H1 (cell line): Measurements from ENCODE around the gene MINDY3. TPM values are rescaled to one million over a fixed set of nuclear protein-coding genes. Genes with fewer than 3 reads are reported as not detected.

Experiments used
- CTCF ChIA-PET: fragments of 300-600 bp; sonication (Branson Sonifier 250); formaldehyde crosslinking; loops from one replicate; lab custom pipeline; 2021; ENCODE audit not compliant: partially characterized antibody; lab: Charles Lee
- POLR2A ChIA-PET: fragments of 300-600 bp; sonication (Branson Sonifier 250); formaldehyde crosslinking; loops from one replicate; lab custom pipeline; 2021; ENCODE audit warnings: inconsistent platforms; ENCODE audit not compliant: partially characterized antibody; lab: Charles Lee
- DNase-seq, 2 experiments: peaks; one replicate each; pipeline versions ENCODE4 v3.0.0 to v3.0.0-alpha.2; 2010 to 2022; ENCODE audit warnings: low spot score in 2 of 2, low read depth in 1 of 2, mixed read lengths in 1 of 2
- FAIRE-seq: peaks from 2 replicates; lab custom pipeline; 2011; peaks lifted over from hg19 to GRCh38; lab: Jason Lieb, UNC
- H2AFZ ChIP-seq: 2 replicates; pipeline ENCODE4 v1.8.1; 2012; ENCODE audit warnings: low read length, inconsistent platforms
- H2AK5ac ChIP-seq: 2 replicates; pipeline ENCODE4 v1.6.1; 2013; ENCODE audit warnings: low read depth, low read length
- H2BK120ac ChIP-seq: replicated peaks from 2 replicates; pipeline ENCODE3; 2013; ENCODE audit warnings: low read depth, low read length, inconsistent platforms
- H2BK12ac ChIP-seq: 2 replicates; pipeline ENCODE4 v1.6.1; 2013; ENCODE audit warnings: low read depth, low read length
- H2BK15ac ChIP-seq: 2 replicates; pipeline ENCODE4 v1.6.1; 2013; ENCODE audit warnings: low read length
- H2BK20ac ChIP-seq: 2 replicates; pipeline ENCODE4 v1.6.1; 2013; ENCODE audit warnings: low read length
- H2BK5ac ChIP-seq: 2 replicates; pipeline ENCODE4 v1.6.1; 2013; ENCODE audit warnings: low read depth, low read length
- H3K14ac ChIP-seq: 2 replicates; pipeline ENCODE4 v1.6.1; 2013; ENCODE audit warnings: inconsistent platforms; ENCODE audit not compliant: insufficient read length
- H3K18ac ChIP-seq: 2 replicates; pipeline ENCODE4 v1.6.1; 2013; ENCODE audit warnings: low read length; ENCODE audit errors: extremely low read depth
- H3K23ac ChIP-seq: 2 replicates; pipeline ENCODE4 v1.6.1; 2013; ENCODE audit warnings: inconsistent platforms; ENCODE audit not compliant: insufficient read length
- H3K23me2 ChIP-seq: 2 replicates; pipeline ENCODE4 v1.6.1; 2013; ENCODE audit warnings: low read depth, low read length
- H3K27ac ChIP-seq: 2 replicates; pipeline ENCODE4 v1.6.1; 2011; ENCODE audit warnings: low read depth, low read length, inconsistent platforms
- H3K27me3 ChIP-seq, 4 experiments: replicated peaks in 1 of 4; 1 replicate in 1 of 4; 2 replicates in 3 of 4; pipeline versions ENCODE4 v1.6.1 to v1.8.1; 2011 to 2013; ENCODE audit warnings: low read length in 3 of 4, mild to moderate bottlenecking in 3 of 4, inconsistent platforms in 2 of 4, mixed read lengths in 2 of 4, moderate library complexity in 1 of 4; ENCODE audit not compliant: control insufficient read depth in 3 of 4, insufficient read depth in 3 of 4; ENCODE audit errors: extremely low read depth in 1 of 4
- H3K36me3 ChIP-seq, 4 experiments: 2 replicates each; pipeline versions ENCODE4 v1.6.1 to v1.8.1; 2011 to 2013; ENCODE audit warnings: mild to moderate bottlenecking in 4 of 4, low read length in 3 of 4, moderate library complexity in 2 of 4, control low read depth in 1 of 4, inconsistent platforms in 1 of 4; ENCODE audit not compliant: insufficient read depth in 4 of 4, control insufficient read depth in 2 of 4
- H3K4ac ChIP-seq: replicated peaks from 2 replicates; pipeline ENCODE3; 2013; ENCODE audit warnings: low read length, low read depth, mixed read lengths, inconsistent platforms; ENCODE audit not compliant: insufficient read length
- H3K4me1 ChIP-seq, 4 experiments: replicated peaks in 1 of 4; 1 replicate in 1 of 4; 2 replicates in 3 of 4; pipeline versions ENCODE4 v1.6.1 to v1.8.1; 2011 to 2013; ENCODE audit warnings: low read length in 3 of 4, inconsistent platforms in 2 of 4, mixed read lengths in 1 of 4; ENCODE audit not compliant: insufficient read depth in 4 of 4, control insufficient read depth in 3 of 4
- H3K4me2 ChIP-seq, 2 experiments: 2 replicates each; pipeline versions ENCODE4 v1.6.1 to v1.8.1; 2011 to 2013; ENCODE audit warnings: low read depth in 2 of 2, low read length in 2 of 2, control low read depth in 1 of 2, inconsistent platforms in 1 of 2, mild to moderate bottlenecking in 1 of 2; ENCODE audit not compliant: insufficient read depth in 1 of 2
- H3K4me3 ChIP-seq, 4 experiments: fragments of 200-600, 300-600 bp in 1 of 4; sonication (generic), shearing (Covaris generic), sonication (Bioruptor Twin) in 1 of 4; 2 replicates each; pipeline versions ENCODE4 v1.5.1 to v1.8.1; 2011 to 2016; ENCODE audit warnings: low read length in 4 of 4, low read depth in 3 of 4, control low read depth in 2 of 4, inconsistent platforms in 2 of 4, mild to moderate bottlenecking in 2 of 4, mixed read lengths in 1 of 4, moderate library complexity in 1 of 4; ENCODE audit not compliant: insufficient read depth in 2 of 4; ENCODE audit errors: extremely low read depth in 1 of 4
- H3K56ac ChIP-seq: replicated peaks from 2 replicates; pipeline ENCODE3; 2013; ENCODE audit warnings: low read depth, mild to moderate bottlenecking, mixed read lengths, low read length, inconsistent platforms; ENCODE audit not compliant: insufficient read length
- H3K79me1 ChIP-seq: 2 replicates; pipeline ENCODE4 v1.6.1; 2013; ENCODE audit warnings: low read depth, low read length, control low read depth
- H3K79me2 ChIP-seq, 2 experiments: 2 replicates each; pipeline versions ENCODE4 v1.6.1 to v1.8.1; 2012 to 2013; ENCODE audit warnings: low read length in 2 of 2, mild to moderate bottlenecking in 2 of 2, inconsistent platforms in 1 of 2; ENCODE audit not compliant: insufficient read depth in 2 of 2, control insufficient read depth in 1 of 2
- H3K9ac ChIP-seq, 4 experiments: replicated peaks in 1 of 4; 1 replicate in 1 of 4; 2 replicates in 3 of 4; pipeline versions ENCODE4 v1.6.1 to v1.8.1; 2011 to 2013; ENCODE audit warnings: low read depth in 3 of 4, low read length in 3 of 4, control low read depth in 2 of 4, mild to moderate bottlenecking in 2 of 4, moderate library complexity in 2 of 4, inconsistent platforms in 1 of 4; ENCODE audit errors: extremely low read depth in 1 of 4
- H3K9me3 ChIP-seq, 2 experiments: 2 replicates each; pipeline versions ENCODE4 v1.6.1 to v1.8.1; 2012 to 2013; ENCODE audit warnings: mild to moderate bottlenecking in 2 of 2, moderate library complexity in 2 of 2, control low read depth in 1 of 2, inconsistent platforms in 1 of 2, low read depth in 1 of 2, low read length in 1 of 2, mixed read lengths in 1 of 2; ENCODE audit not compliant: insufficient read depth in 2 of 2
- H4K20me1 ChIP-seq, 2 experiments: replicated peaks in 1 of 2; 2 replicates each; pipeline versions ENCODE3 to v1.8.1; 2011 to 2013; ENCODE audit warnings: inconsistent platforms in 2 of 2, low read length in 2 of 2, mild to moderate bottlenecking in 1 of 2; ENCODE audit not compliant: insufficient read depth in 2 of 2, control insufficient read depth in 1 of 2
- H4K5ac ChIP-seq: 2 replicates; pipeline ENCODE4 v1.6.1; 2013; ENCODE audit warnings: low read length, low read depth, mixed read lengths, inconsistent platforms; ENCODE audit not compliant: insufficient read length
- H4K8ac ChIP-seq: 2 replicates; pipeline ENCODE4 v1.8.0; 2013; ENCODE audit warnings: mild to moderate bottlenecking, moderate library complexity, low read length, inconsistent platforms; ENCODE audit not compliant: insufficient read depth; ENCODE audit errors: extremely low read depth
- H4K91ac ChIP-seq: replicated peaks from 2 replicates; pipeline ENCODE3; 2013; ENCODE audit warnings: low read length, mixed read lengths, inconsistent platforms; ENCODE audit not compliant: insufficient read length
- BACH1 ChIP-seq: IDR thresholded peaks from 2 replicates; pipeline ENCODE4 v1.6.1; 2012; ENCODE audit warnings: low read length, improper control_type of control experiment
- CEBPB ChIP-seq: IDR thresholded peaks from 2 replicates; pipeline ENCODE4 v1.6.1; 2012; ENCODE audit warnings: low read depth, low read length
- CHD1 ChIP-seq: IDR thresholded peaks from 2 replicates; pipeline ENCODE4 v1.6.1; 2012; ENCODE audit warnings: low read depth, low read length, improper control_type of control experiment
- HDAC6 ChIP-seq: IDR thresholded peaks from one replicate; pipeline ENCODE4 v1.7.1; 2012; ENCODE audit warnings: low read depth, mild to moderate bottlenecking, inconsistent platforms, low read length, moderate library complexity
- KDM4A ChIP-seq: IDR thresholded peaks from one replicate; pipeline ENCODE4 v1.7.1; 2012; ENCODE audit warnings: low read depth, mild to moderate bottlenecking, moderate library complexity, low read length, inconsistent platforms; ENCODE audit not compliant: severe bottlenecking
- NANOG ChIP-seq: IDR thresholded peaks from 2 replicates; pipeline ENCODE4 v1.6.1; 2011; ENCODE audit warnings: low read length, low read depth, mild to moderate bottlenecking, inconsistent platforms; ENCODE audit not compliant: insufficient read depth, poor library complexity, severe bottlenecking
- NRF1 ChIP-seq: IDR thresholded peaks from 2 replicates; pipeline ENCODE4 v1.6.1; 2011; ENCODE audit warnings: mild to moderate bottlenecking, low read depth, low read length, improper control_type of control experiment
- RBBP5 ChIP-seq: IDR thresholded peaks from 2 replicates; pipeline ENCODE4 v1.7.1; 2012; ENCODE audit warnings: low read depth, mild to moderate bottlenecking, inconsistent platforms, low read length, moderate library complexity, borderline replicate concordance
- RFX5 ChIP-seq: IDR thresholded peaks from 2 replicates; pipeline ENCODE4 v1.6.1; 2011; ENCODE audit warnings: low read depth, low read length, improper control_type of control experiment, borderline replicate concordance
- RXRA ChIP-seq: IDR thresholded peaks from 2 replicates; pipeline ENCODE4 v1.6.1; 2011; ENCODE audit warnings: low read depth, mild to moderate bottlenecking, low read length, moderate library complexity; ENCODE audit not compliant: insufficient read depth
- SIN3A ChIP-seq, 2 experiments: IDR thresholded peaks in 1 of 2; conservative IDR thresholded peaks in 1 of 2; 2 replicates each; pipeline ENCODE4 v1.6.1; 2011 to 2012; ENCODE audit warnings: low read length in 2 of 2, improper control_type of control experiment in 1 of 2, low read depth in 1 of 2, mild to moderate bottlenecking in 1 of 2
- SIX5 ChIP-seq: IDR thresholded peaks from 2 replicates; pipeline ENCODE4 v1.6.1; 2011; ENCODE audit warnings: mild to moderate bottlenecking, low read depth, low read length
- SP1 ChIP-seq: IDR thresholded peaks from 2 replicates; pipeline ENCODE4 v1.6.1; 2011; ENCODE audit warnings: low read depth, low read length
- SP4 ChIP-seq: IDR thresholded peaks from 2 replicates; pipeline ENCODE4 v1.6.1; 2012; ENCODE audit warnings: low read length, inconsistent platforms
- TBP ChIP-seq: IDR thresholded peaks from 2 replicates; pipeline ENCODE4 v1.6.1; 2011; ENCODE audit warnings: low read depth, low read length, improper control_type of control experiment
- WGBS, 2 experiments: shearing (Covaris generic) in 1 of 2; methylation state at CpG; one replicate each; pipeline versions ENCODE4 v1.1.6 to v1.1.7; 2013 to 2015; ENCODE audit warnings: low lambda C conversion rate in 2 of 2, mixed read lengths in 2 of 2, inconsistent platforms in 1 of 2, low coverage in 1 of 2, missing lambda C conversion rate in 1 of 2; ENCODE audit not compliant: insufficient replicate concordance in 2 of 2, insufficient coverage in 1 of 2, insufficient read length in 1 of 2; ENCODE audit errors: extremely low coverage in 1 of 2, missing lambda C conversion rate in 1 of 2; 5-methylcytosine and 5-hydroxymethylcytosine counted together
- polyA plus RNA-seq, 7 experiments: library from polyadenylated mRNA; depleted of rRNA in 3 of 7; stranded (reverse) in 5 of 7; unstranded in 2 of 7; fragments of >200 nt in 5 of 7; fragments of 200-250 nt in 2 of 7; gene quantifications; 1 replicate in 5 of 7; 2 replicates in 1 of 7; 4 replicates in 1 of 7; pipeline versions ENCODE4 v1.2.1 to v1.2.3, GENCODE V29; 2011 to 2013; ENCODE audit warnings: missing spikeins in 2 of 7, mixed read lengths in 2 of 7
- total RNA-seq: library from RNA; stranded (reverse); fragmentation: NEBNext Ultra II Directional; extraction: Animal tissue kit (Norgen Biotek cat#: 25700); gene quantifications from 2 replicates; pipeline ENCODE4 v1.2.1, GENCODE V29; 2021

Gene MINDY3
- total and polyA plus RNA-seq, 2 of the 8 experiments (the other 6 are each of a cell fraction or from before 2014, with no cell fraction given) = 4.6 to 13.6 TPM

GRCh38 chr10:15871823-15872222 is 11.5 kb upstream of the MINDY3 start:
- no peak overlapping the region for H4K91ac ChIP-seq
- no peaks in the 10 kb centered on the region for H3K79me1 ChIP-seq
- no peak for DNase-seq
- H4K8ac ChIP-seq = no peak overlapping the region
- H3K4me2 ChIP-seq = no peak overlapping the region
- H3K9me3 ChIP-seq = no peaks in the 10 kb centered on the region
- H4K20me1 ChIP-seq = no peaks in the 10 kb centered on the region
- no peak overlapping the region for H3K23ac ChIP-seq
- WGBS, 2 experiments = 83% methylated on average over 1 of the region's 1 CpG; no CpG with 5 or more reads in 1 of the 2 experiments
- H2BK20ac ChIP-seq = no peak overlapping the region
- H3K23me2 ChIP-seq = no peaks in the 10 kb centered on the region
- H3K14ac ChIP-seq = no peak overlapping the region
- no peak overlapping the region for H3K18ac ChIP-seq
- H3K56ac ChIP-seq = no peak overlapping the region
- H2AFZ ChIP-seq = no peak overlapping the region
- peaks cover 2 to 8% (median 5%) of the 10 kb centered on the region in 4 experiments; a peak in 6 of 7 replicates for H3K27me3 ChIP-seq
- ChIA-PET CTCF (interaction anchor here (0.6 to 1.3 kb wide), 2 partner anchors 24 to 815 kb away, joined by 3 read pairs; no protein-coding TSS in a partner anchor), POLR2A (no interaction called here)
- H2AK5ac ChIP-seq = no peak overlapping the region
- H2BK12ac ChIP-seq = no peak overlapping the region
- H2BK120ac ChIP-seq = no peak overlapping the region
- no peaks in the 10 kb centered on the region for H3K4me1 ChIP-seq
- no peak overlapping the region for H2BK15ac ChIP-seq
- no peak overlapping the region for H3K4ac ChIP-seq
- no peak overlapping the region for H4K5ac ChIP-seq
- H3K36me3 ChIP-seq = no peaks in the 10 kb centered on the region
- H3K9ac ChIP-seq = no peak overlapping the region
- no peak overlapping the region for H3K4me3 ChIP-seq
- H3K27ac ChIP-seq = no peak overlapping the region
- no peaks in the 10 kb centered on the region for H3K79me2 ChIP-seq
- H2BK5ac ChIP-seq = no peak overlapping the region
- FAIRE-seq = no peak
- TF ChIP-seq BACH1 (no peak), NANOG (no peak), SP4 (no peak), RXRA (no peak), SP1 (no peak), SIX5 (no peak), TBP (no peak), CEBPB (no peak), KDM4A (no peak), HDAC6 (no peak), NRF1 (no peak), RBBP5 (no peak), RFX5 (no peak), SIN3A (conservative IDR thresholded peaks at IDR 0.05 in 1 of 2, IDR thresholded peaks at IDR 0.05 in 1 of 2; ENCODE audit: low read depth in 1 of 2, low read length in 2 of 2) (no peak), CHD1 (no peak)
